CD4-positive, alpha-beta T cell treated with Interleukin-6 at 100 ng/mL for 8 hours (primary cell): ENCODE measurements around the gene OGDHL.

Source experiments
- DNase-seq: peaks from one replicate; pipeline ENCODE4 v3.0.0-alpha.2; 2020; ENCODE audit warnings: mixed read lengths, low spot score

The OGDHL gene

GRCh38 chr10:49689882-49690510 lies 72.1 kb downstream of the OGDHL start:
- no peak for DNase-seq

- no peak for DNase-seq
Measured at GRCh38 chr10:49688920-49689319, 73.2 kb downstream of the OGDHL start.

GRCh38 chr10:49688261-49688846 lies 73.8 kb downstream of the OGDHL start:
- DNase-seq, result no peak

- no peak for DNase-seq
Measured at GRCh38 chr10:49686651-49687050, 75.5 kb downstream of the OGDHL start.
